ENCODE measurements around the gene QSER1.

The QSER1 gene

DNA sequence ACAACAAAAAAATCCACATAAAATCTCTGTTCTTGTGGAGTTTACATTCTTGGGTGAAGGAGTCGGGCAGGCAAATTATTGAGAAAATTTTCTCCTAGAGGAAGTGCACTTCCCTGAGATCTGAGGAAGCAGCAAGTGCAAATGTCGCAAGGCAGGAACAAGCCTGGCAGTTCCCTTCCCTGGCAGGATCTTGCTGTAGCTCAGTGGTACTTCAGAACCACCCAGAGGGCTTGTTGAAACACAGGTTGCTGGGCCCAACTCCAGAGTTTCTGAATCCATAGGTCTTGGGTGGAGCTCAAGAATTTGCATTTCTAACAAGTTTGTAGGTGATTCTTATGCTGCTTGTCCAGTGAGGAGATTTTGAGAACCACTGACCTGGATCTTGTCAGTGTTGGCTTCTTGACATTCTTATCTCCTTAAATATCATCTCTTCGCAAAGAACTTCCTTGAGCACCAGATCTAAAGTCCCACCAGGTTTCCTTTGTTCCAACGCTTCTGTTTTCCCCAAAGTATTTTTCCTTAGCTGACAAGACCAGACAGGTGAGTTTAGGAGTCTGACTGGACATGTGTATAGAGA lies 9.6 kb downstream of the QSER1 start:
- no peaks in the 10 kb centered on the region for H3K36me3 ChIP-seq (ENCODE audit: control insufficient read depth, insufficient read depth, low read length)
- no peak for TF ChIP-seq CTCF (IDR thresholded peaks at IDR 0.05)
- H3K4me1 ChIP-seq = peaks cover 3% of the 10 kb centered on the region
- H3K4me3 ChIP-seq (ENCODE audit: low read depth, low read length) = no peak overlapping the region
- H3K9ac ChIP-seq = no peak overlapping the region
- no peaks in the 10 kb centered on the region for H3K79me2 ChIP-seq
- H3K9me3 ChIP-seq (ENCODE audit: control insufficient read depth, low read length) = no peaks in the 10 kb centered on the region
- H3K4me2 ChIP-seq (ENCODE audit: low read length) = no peak overlapping the region
- no peak overlapping the region for H2AFZ ChIP-seq
- H3K27ac ChIP-seq = no peak overlapping the region
- no peaks in the 10 kb centered on the region for H3K27me3 ChIP-seq (ENCODE audit: control insufficient read depth, insufficient read depth, low read length)

GRCh38 chr11:32905028-32905667 lies 12.5 kb downstream of the QSER1 start:
- Histone ChIP-seq H3K9me3 (ENCODE audit: control insufficient read depth, low read length) (no peaks in the 10 kb centered on the region), H3K27me3 (ENCODE audit: control insufficient read depth, insufficient read depth, low read length) (no peaks in the 10 kb centered on the region), H3K79me2 (peaks cover 7% of the 10 kb centered on the region), H3K4me1 (peaks cover 3% of the 10 kb centered on the region), H3K36me3 (ENCODE audit: control insufficient read depth, insufficient read depth, low read length) (no peaks in the 10 kb centered on the region), H3K4me3 (ENCODE audit: low read depth, low read length) (no peak overlapping the region), H3K4me2 (ENCODE audit: low read length) (peak overlapping the region; percentile 38), H3K9ac (no peak overlapping the region), H2AFZ (no peak overlapping the region), H3K27ac (peak overlapping the region; percentile 19)
- TF ChIP-seq CTCF (IDR thresholded peaks at IDR 0.05) = no peak

- Histone ChIP-seq H3K4me3 (ENCODE audit: low read depth, low read length) (no peak overlapping the region), H3K36me3 (ENCODE audit: control insufficient read depth, insufficient read depth, low read length) (no peaks in the 10 kb centered on the region), H3K27ac (no peak overlapping the region), H2AFZ (no peak overlapping the region), H3K79me2 (peaks cover 7% of the 10 kb centered on the region), H3K9ac (no peak overlapping the region), H3K9me3 (ENCODE audit: control insufficient read depth, low read length) (no peaks in the 10 kb centered on the region), H3K4me1 (peaks cover 6% of the 10 kb centered on the region), H3K4me2 (ENCODE audit: low read length) (no peak overlapping the region), H3K27me3 (ENCODE audit: control insufficient read depth, insufficient read depth, low read length) (no peaks in the 10 kb centered on the region)
- no peak for TF ChIP-seq CTCF (IDR thresholded peaks at IDR 0.05)
These were observed 16.0 kb downstream of the QSER1 start for GRCh38 chr11:32908619-32909018.

- H3K4me1 ChIP-seq = peaks cover 3% of the 10 kb centered on the region
These were observed 18.8 kb downstream of the QSER1 start for GRCh38 chr11:32911413-32911812.

More at GRCh38 chr11:32911413-32911812, 18.8 kb downstream of the QSER1 start:
- Histone ChIP-seq H3K4me2 (ENCODE audit: low read length) (no peak overlapping the region), H3K9ac (no peak overlapping the region), H3K27ac (no peak overlapping the region), H3K4me3 (ENCODE audit: low read depth, low read length) (no peak overlapping the region), H3K27me3 (ENCODE audit: control insufficient read depth, insufficient read depth, low read length) (no peaks in the 10 kb centered on the region), H3K79me2 (peaks cover 11% of the 10 kb centered on the region), H2AFZ (no peak overlapping the region), H3K36me3 (ENCODE audit: control insufficient read depth, insufficient read depth, low read length) (no peaks in the 10 kb centered on the region), H3K9me3 (ENCODE audit: control insufficient read depth, low read length) (no peaks in the 10 kb centered on the region)
- TF ChIP-seq CTCF (IDR thresholded peaks at IDR 0.05) = no peak
